ENCODE measurements around the gene CCL19.

The CCL19 gene

GRCh38 chr9:34685591-34685990, 5.5 kb downstream of the CCL19 start:
- Histone ChIP-seq H3K4me1 (ENCODE audit: insufficient read depth, insufficient read length) (no peaks in the 10 kb centered on the region), H3K27me3 (ENCODE audit: insufficient read depth, insufficient read length) (no peaks in the 10 kb centered on the region)

GRCh38 chr9:34684816-34685215, 6.3 kb downstream of the CCL19 start:
- Histone ChIP-seq H3K4me3 (ENCODE audit: insufficient read length, low read depth) (no peak overlapping the region), H3K4me1 (ENCODE audit: insufficient read depth, insufficient read length) (no peaks in the 10 kb centered on the region), H3K9me3 (ENCODE audit: insufficient read depth, low read length) (no peaks in the 10 kb centered on the region), H3K9ac (ENCODE audit: insufficient read length, low read depth) (no peak overlapping the region), H3K27me3 (ENCODE audit: insufficient read depth, insufficient read length) (no peaks in the 10 kb centered on the region), H3K36me3 (ENCODE audit: insufficient read depth, insufficient read length, low read length) (peaks cover 3% of the 10 kb centered on the region)
- no peak for DNase-seq (ENCODE audit: low read depth, low spot score)
- TF ChIP-seq YY1 (IDR thresholded peaks at IDR 0.05; ENCODE audit: insufficient read depth, insufficient read length) (no peak), SUZ12 (IDR thresholded peaks at IDR 0.05; ENCODE audit: extremely low read depth, insufficient read depth, insufficient read length) (no peak), ZNF274 (IDR thresholded peaks at IDR 0.05; ENCODE audit: low read depth, low read length) (no peak)

More at GRCh38 chr9:34685591-34685990, 5.5 kb downstream of the CCL19 start:
- Histone ChIP-seq H3K9ac (ENCODE audit: insufficient read length, low read depth) (no peak overlapping the region), H3K4me3 (ENCODE audit: insufficient read length, low read depth) (no peak overlapping the region), H3K36me3 (ENCODE audit: insufficient read depth, insufficient read length, low read length) (peaks cover 3% of the 10 kb centered on the region), H3K9me3 (ENCODE audit: insufficient read depth, low read length) (no peaks in the 10 kb centered on the region)
- TF ChIP-seq SUZ12 (IDR thresholded peaks at IDR 0.05; ENCODE audit: extremely low read depth, insufficient read depth, insufficient read length) (no peak), ZNF274 (IDR thresholded peaks at IDR 0.05; ENCODE audit: low read depth, low read length) (no peak), YY1 (IDR thresholded peaks at IDR 0.05; ENCODE audit: insufficient read depth, insufficient read length) (no peak)
- DNase-seq (ENCODE audit: low read depth, low spot score), result no peak

- H3K9me3 ChIP-seq (ENCODE audit: insufficient read depth, low read length), result no peaks in the 10 kb centered on the region
- no peak overlapping the region for H3K4me3 ChIP-seq (ENCODE audit: insufficient read length, low read depth)
- no peaks in the 10 kb centered on the region for H3K27me3 ChIP-seq (ENCODE audit: insufficient read depth, insufficient read length)
- H3K4me1 ChIP-seq (ENCODE audit: insufficient read depth, insufficient read length), result no peaks in the 10 kb centered on the region
- H3K9ac ChIP-seq (ENCODE audit: insufficient read length, low read depth), result no peak overlapping the region
- TF ChIP-seq YY1 (IDR thresholded peaks at IDR 0.05; ENCODE audit: insufficient read depth, insufficient read length) (no peak), SUZ12 (IDR thresholded peaks at IDR 0.05; ENCODE audit: extremely low read depth, insufficient read depth, insufficient read length) (no peak), ZNF274 (IDR thresholded peaks at IDR 0.05; ENCODE audit: low read depth, low read length) (no peak)
- no peak for DNase-seq (ENCODE audit: low read depth, low spot score)
- peaks cover 3% of the 10 kb centered on the region for H3K36me3 ChIP-seq (ENCODE audit: insufficient read depth, insufficient read length, low read length)
Observed at GRCh38 chr9:34684145-34684544, 6.9 kb downstream of the CCL19 start.

- TF ChIP-seq YY1 (IDR thresholded peaks at IDR 0.05; ENCODE audit: insufficient read depth, insufficient read length) (no peak), SUZ12 (IDR thresholded peaks at IDR 0.05; ENCODE audit: extremely low read depth, insufficient read depth, insufficient read length) (no peak), ZNF274 (IDR thresholded peaks at IDR 0.05; ENCODE audit: low read depth, low read length) (no peak)
- Histone ChIP-seq H3K4me3 (ENCODE audit: insufficient read length, low read depth) (no peak overlapping the region), H3K9ac (ENCODE audit: insufficient read length, low read depth) (no peak overlapping the region), H3K36me3 (ENCODE audit: insufficient read depth, insufficient read length, low read length) (no peaks in the 10 kb centered on the region), H3K27me3 (ENCODE audit: insufficient read depth, insufficient read length) (no peaks in the 10 kb centered on the region), H3K9me3 (ENCODE audit: insufficient read depth, low read length) (no peaks in the 10 kb centered on the region), H3K4me1 (ENCODE audit: insufficient read depth, insufficient read length) (no peaks in the 10 kb centered on the region)
- no peak for DNase-seq (ENCODE audit: low read depth, low spot score)
Observed at GRCh38 chr9:34675869-34676268, 15.2 kb downstream of the CCL19 start.

GRCh38 chr9:34675048-34675714, 15.9 kb downstream of the CCL19 start:
- no peak for TF ChIP-seq SUZ12 (IDR thresholded peaks at IDR 0.05; ENCODE audit: extremely low read depth, insufficient read depth, insufficient read length)
- TF ChIP-seq YY1 (IDR thresholded peaks at IDR 0.05; ENCODE audit: insufficient read depth, insufficient read length), result no peak
- TF ChIP-seq ZNF274 (IDR thresholded peaks at IDR 0.05; ENCODE audit: low read depth, low read length), result no peak
- Histone ChIP-seq H3K9me3 (ENCODE audit: insufficient read depth, low read length) (peaks cover 4% of the 10 kb centered on the region; the same call in 1 of the 2 replicates), H3K9ac (ENCODE audit: insufficient read length, low read depth) (no peak overlapping the region), H3K36me3 (ENCODE audit: insufficient read depth, insufficient read length, low read length) (no peaks in the 10 kb centered on the region), H3K27me3 (ENCODE audit: insufficient read depth, insufficient read length) (no peaks in the 10 kb centered on the region), H3K4me3 (ENCODE audit: insufficient read length, low read depth) (no peak overlapping the region), H3K4me1 (ENCODE audit: insufficient read depth, insufficient read length) (no peaks in the 10 kb centered on the region)
- DNase-seq (ENCODE audit: low read depth, low spot score), result peak; percentile 82

- DNase-seq (ENCODE audit: low read depth, low spot score), result no peak
- Histone ChIP-seq H3K4me1 (ENCODE audit: insufficient read depth, insufficient read length) (no peaks in the 10 kb centered on the region), H3K9ac (ENCODE audit: insufficient read length, low read depth) (no peak overlapping the region), H3K9me3 (ENCODE audit: insufficient read depth, low read length) (peaks cover 11% of the 10 kb centered on the region; the same call in 1 of the 2 replicates), H3K27me3 (ENCODE audit: insufficient read depth, insufficient read length) (no peaks in the 10 kb centered on the region), H3K4me3 (ENCODE audit: insufficient read length, low read depth) (no peak overlapping the region), H3K36me3 (ENCODE audit: insufficient read depth, insufficient read length, low read length) (peaks cover 6% of the 10 kb centered on the region)
- no peak for TF ChIP-seq SUZ12 (IDR thresholded peaks at IDR 0.05; ENCODE audit: extremely low read depth, insufficient read depth, insufficient read length)
- no peak for TF ChIP-seq ZNF274 (IDR thresholded peaks at IDR 0.05; ENCODE audit: low read depth, low read length)
- TF ChIP-seq YY1 (IDR thresholded peaks at IDR 0.05; ENCODE audit: insufficient read depth, insufficient read length), result no peak
Observed at GRCh38 chr9:34674440-34674839, 16.6 kb downstream of the CCL19 start.

GRCh38 chr9:34671307-34671706, 19.8 kb downstream of the CCL19 start:
- DNase-seq (ENCODE audit: low read depth, low spot score), result no peak
- no peak for TF ChIP-seq YY1 (IDR thresholded peaks at IDR 0.05; ENCODE audit: insufficient read depth, insufficient read length)
- TF ChIP-seq ZNF274 (IDR thresholded peaks at IDR 0.05; ENCODE audit: low read depth, low read length), result no peak
- no peak for TF ChIP-seq SUZ12 (IDR thresholded peaks at IDR 0.05; ENCODE audit: extremely low read depth, insufficient read depth, insufficient read length)
- H3K9me3 ChIP-seq (ENCODE audit: insufficient read depth, low read length), result peaks cover 21% of the 10 kb centered on the region; the same call in 1 of the 2 replicates
- H3K36me3 ChIP-seq (ENCODE audit: insufficient read depth, insufficient read length, low read length), result peaks cover 29% of the 10 kb centered on the region
- no peak overlapping the region for H3K9ac ChIP-seq (ENCODE audit: insufficient read length, low read depth)
- H3K4me1 ChIP-seq (ENCODE audit: insufficient read depth, insufficient read length), result no peaks in the 10 kb centered on the region
- H3K27me3 ChIP-seq (ENCODE audit: insufficient read depth, insufficient read length), result no peaks in the 10 kb centered on the region
- no peak overlapping the region for H3K4me3 ChIP-seq (ENCODE audit: insufficient read length, low read depth)
